Activated CD8-positive, alpha-beta T cell treated with anti-CD3 and anti-CD28 coated beads for 36 hours (primary cell): ENCODE measurements around the gene NXPE4. TPM values are rescaled to one million over a fixed set of nuclear protein-coding genes. Genes with fewer than 3 reads are reported as not detected.

ENCODE experiments used
- ATAC-seq: fragments of 200-7000 bp; cut with Tn5 transposase; one replicate; pipeline ENCODE4 v1.10.0; 2021; ENCODE audit warnings: mild to moderate bottlenecking, moderate library complexity
- CTCF ChIA-PET: fragments of 350-600 bp; sonication (Branson Sonifier 250); formaldehyde crosslinking; loops from one replicate; lab custom pipeline; 2021; ENCODE audit warnings: antibody characterized with exemption; lab: Charles Lee
- POLR2A ChIA-PET: fragments of 350-600 bp; sonication (Branson Sonifier 250); formaldehyde crosslinking; loops from one replicate; lab custom pipeline; 2021; ENCODE audit warnings: antibody characterized with exemption; lab: Charles Lee
- DNase-seq: peaks from one replicate; pipeline ENCODE4 v3.0.0-alpha.2; 2020
- H3K27ac Mint-ChIP-seq: one replicate; pipeline ENCODE4 v1.8.0; 2021; ENCODE audit warnings: mild to moderate bottlenecking, mixed read lengths
- H3K27me3 Mint-ChIP-seq: one replicate; pipeline ENCODE4 v1.8.0; 2021; ENCODE audit warnings: mixed read lengths
- H3K36me3 Mint-ChIP-seq: one replicate; pipeline ENCODE4 v1.8.0; 2021; ENCODE audit warnings: low read depth, mixed read lengths
- H3K4me1 Mint-ChIP-seq: one replicate; pipeline ENCODE4 v1.8.0; 2021; ENCODE audit warnings: low read depth, mixed read lengths
- H3K4me3 Mint-ChIP-seq: one replicate; pipeline ENCODE4 v1.8.0; 2021; ENCODE audit warnings: mild to moderate bottlenecking, moderate library complexity, mixed read lengths
- H3K9me3 Mint-ChIP-seq: one replicate; pipeline ENCODE4 v1.8.0; 2021; ENCODE audit warnings: mixed read lengths
- intact Hi-C: fragments of 100-400 bp; cut with micrococcal nuclease; formaldehyde crosslinking; loops from one replicate; pipeline ENCODE4 v1.10.0; 2022
- total RNA-seq, 2 experiments: library from RNA; stranded (reverse); gene quantifications; one replicate each; pipeline ENCODE4 v1.2.3, GENCODE V29; 2021
- TF ChIP-seq, protein P1 (sequence below): fragments of 200-600 bp; IDR thresholded peaks from one replicate; pipeline ENCODE4 v1.8.0; 2022; ENCODE audit warnings: antibody characterized with exemption, mild to moderate bottlenecking

The NXPE4 gene
- total RNA-seq, 2 experiments from 2014 or later = not detected

DNA sequence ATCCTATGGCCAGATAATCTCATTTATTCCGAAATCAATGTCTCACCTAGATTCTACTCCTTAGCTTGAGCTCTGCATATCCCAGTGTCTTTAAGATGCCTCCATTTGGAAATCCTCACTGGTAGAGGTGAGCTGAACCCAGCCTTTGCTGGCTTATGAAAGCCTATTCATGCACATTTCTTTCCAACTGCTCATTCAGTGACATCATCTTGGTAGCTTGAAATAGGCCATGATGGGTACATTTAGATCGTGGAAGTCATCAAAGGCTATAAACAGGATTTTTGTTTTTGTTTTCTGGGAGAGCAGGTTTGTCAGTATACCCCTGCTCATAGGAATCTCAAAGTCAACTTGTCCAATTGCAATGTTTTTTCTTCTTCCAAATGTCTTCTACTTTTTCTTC lies 41.9 kb downstream of the NXPE4 start:
- CTCF ChIA-PET = no interaction called here

DNA sequence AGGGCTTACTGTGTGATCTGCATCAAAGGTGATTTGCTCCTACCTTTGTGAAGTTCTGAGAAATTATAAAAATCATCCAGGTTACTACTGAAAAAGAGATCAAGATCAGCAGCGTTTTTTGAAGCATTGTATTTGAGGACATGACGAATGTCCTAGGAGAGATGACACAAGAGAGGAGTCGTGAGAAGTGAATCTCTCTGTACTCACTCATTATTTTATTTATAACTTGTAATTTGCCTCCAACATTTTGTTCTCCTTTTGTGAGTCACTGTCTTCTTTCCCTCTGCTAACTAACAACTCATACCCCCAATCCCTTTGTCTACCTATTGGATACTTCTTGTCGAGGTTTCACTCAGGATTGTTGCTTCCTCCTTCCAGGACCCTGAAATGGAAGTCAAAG lies 44.5 kb downstream of the NXPE4 start:
- Mint-ChIP-seq H3K4me3 (no peak overlapping the region), H3K4me1 (no peaks in the 10 kb centered on the region), H3K9me3 (no peaks in the 10 kb centered on the region), H3K27ac (no peak overlapping the region), H3K27me3 (no peaks in the 10 kb centered on the region), H3K36me3 (no peaks in the 10 kb centered on the region)
- ATAC-seq (no peak), DNase-seq (no peak)
- TF ChIP-seq, protein P1, sequence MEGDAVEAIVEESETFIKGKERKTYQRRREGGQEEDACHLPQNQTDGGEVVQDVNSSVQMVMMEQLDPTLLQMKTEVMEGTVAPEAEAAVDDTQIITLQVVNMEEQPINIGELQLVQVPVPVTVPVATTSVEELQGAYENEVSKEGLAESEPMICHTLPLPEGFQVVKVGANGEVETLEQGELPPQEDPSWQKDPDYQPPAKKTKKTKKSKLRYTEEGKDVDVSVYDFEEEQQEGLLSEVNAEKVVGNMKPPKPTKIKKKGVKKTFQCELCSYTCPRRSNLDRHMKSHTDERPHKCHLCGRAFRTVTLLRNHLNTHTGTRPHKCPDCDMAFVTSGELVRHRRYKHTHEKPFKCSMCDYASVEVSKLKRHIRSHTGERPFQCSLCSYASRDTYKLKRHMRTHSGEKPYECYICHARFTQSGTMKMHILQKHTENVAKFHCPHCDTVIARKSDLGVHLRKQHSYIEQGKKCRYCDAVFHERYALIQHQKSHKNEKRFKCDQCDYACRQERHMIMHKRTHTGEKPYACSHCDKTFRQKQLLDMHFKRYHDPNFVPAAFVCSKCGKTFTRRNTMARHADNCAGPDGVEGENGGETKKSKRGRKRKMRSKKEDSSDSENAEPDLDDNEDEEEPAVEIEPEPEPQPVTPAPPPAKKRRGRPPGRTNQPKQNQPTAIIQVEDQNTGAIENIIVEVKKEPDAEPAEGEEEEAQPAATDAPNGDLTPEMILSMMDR = no peak
- intact Hi-C loops = no loop called here
- ChIA-PET POLR2A (no interaction called here), CTCF (no interaction called here)

More for the DNA sequence above, 41.9 kb downstream of the NXPE4 start:
- H3K27ac Mint-ChIP-seq = no peak overlapping the region
- TF ChIP-seq, protein P1 = no peak
- no peak overlapping the region for H3K4me3 Mint-ChIP-seq
- no peak for DNase-seq
- no peaks in the 10 kb centered on the region for H3K9me3 Mint-ChIP-seq
- H3K4me1 Mint-ChIP-seq = no peaks in the 10 kb centered on the region
- H3K27me3 Mint-ChIP-seq = no peaks in the 10 kb centered on the region
- POLR2A ChIA-PET = no interaction called here
- no peaks in the 10 kb centered on the region for H3K36me3 Mint-ChIP-seq
- intact Hi-C loops = no loop called here
- no peak for ATAC-seq

DNA sequence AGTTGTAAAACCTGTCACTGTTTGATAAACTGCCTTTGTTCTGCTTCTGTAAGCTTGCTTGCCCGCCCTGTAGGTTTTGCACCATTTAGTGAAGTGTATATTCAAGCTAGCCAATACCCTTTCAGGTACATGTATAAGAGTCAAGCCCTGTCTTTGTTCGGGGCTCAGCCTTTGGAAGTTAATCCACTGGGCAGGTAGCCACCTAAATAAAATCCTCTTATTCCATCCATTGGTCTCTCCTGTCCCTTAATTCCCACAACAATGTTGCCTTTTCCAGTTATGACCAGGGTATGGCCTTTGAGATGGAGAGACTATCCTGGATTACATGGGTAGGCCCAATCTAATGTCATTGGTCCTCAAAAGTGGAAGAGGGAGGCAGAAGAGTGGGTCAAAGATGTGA lies 69.9 kb downstream of the NXPE4 start:
- Mint-ChIP-seq H3K27me3 (peaks cover 6% of the 10 kb centered on the region), H3K4me1 (no peaks in the 10 kb centered on the region), H3K9me3 (peaks cover 12% of the 10 kb centered on the region), H3K27ac (no peak overlapping the region), H3K36me3 (no peaks in the 10 kb centered on the region), H3K4me3 (no peak overlapping the region)
- POLR2A ChIA-PET = no interaction called here
- no peak for DNase-seq
- intact Hi-C loops = no loop called here
- CTCF ChIA-PET = no interaction called here
- TF ChIP-seq, protein P1 = no peak
- ATAC-seq = no peak

DNA sequence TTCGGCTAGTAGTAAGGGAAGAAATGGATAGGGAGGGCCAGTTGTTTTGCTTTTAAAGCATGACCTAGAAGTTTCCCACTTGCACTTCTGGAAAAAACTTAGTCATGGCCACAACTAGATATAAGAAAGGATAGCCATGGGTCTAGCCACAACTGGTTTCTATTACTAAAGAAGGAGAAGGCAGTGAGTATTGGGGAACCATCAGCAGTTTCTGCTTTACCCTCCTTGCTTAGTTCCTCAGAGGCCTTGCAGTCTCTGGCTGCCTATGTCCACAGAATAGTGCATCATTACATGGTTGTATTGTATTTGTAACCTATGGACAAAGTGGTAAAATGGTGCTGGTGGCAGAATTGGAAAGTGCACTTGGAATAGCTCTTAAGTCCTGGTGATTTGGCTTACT lies 71.5 kb downstream of the NXPE4 start:
- CTCF ChIA-PET = no interaction called here
- H3K9me3 Mint-ChIP-seq = peaks cover 12% of the 10 kb centered on the region
- peaks cover 6% of the 10 kb centered on the region for H3K27me3 Mint-ChIP-seq
- no peak overlapping the region for H3K4me3 Mint-ChIP-seq
- intact Hi-C loops = no loop called here
- no peaks in the 10 kb centered on the region for H3K4me1 Mint-ChIP-seq
- no peaks in the 10 kb centered on the region for H3K36me3 Mint-ChIP-seq
- POLR2A ChIA-PET = no interaction called here
- DNase-seq = no peak
- H3K27ac Mint-ChIP-seq = no peak overlapping the region
- TF ChIP-seq, protein P1 = no peak
- ATAC-seq = no peak

DNA sequence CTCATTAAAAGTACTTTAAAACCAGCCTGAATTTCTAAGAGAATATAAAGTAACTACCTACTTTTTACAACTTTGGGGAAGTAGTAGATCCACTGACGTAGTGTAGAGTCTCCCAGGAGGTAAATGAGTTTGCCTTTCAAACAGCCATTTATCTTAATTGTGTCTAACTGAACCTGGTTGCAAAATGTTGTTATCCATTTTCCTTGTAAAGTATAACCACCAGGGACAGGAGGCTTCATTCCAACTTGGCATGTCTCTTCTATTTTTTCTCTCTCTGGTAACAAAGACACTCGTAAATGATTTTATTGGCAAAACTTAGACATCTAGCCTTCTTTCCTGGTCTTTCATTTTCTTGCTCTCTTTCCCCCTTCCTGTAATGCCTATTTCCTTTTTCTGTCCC lies 72.8 kb downstream of the NXPE4 start:
- DNase-seq (no peak), ATAC-seq (no peak)
- CTCF ChIA-PET = no interaction called here
- Mint-ChIP-seq H3K9me3 (peaks cover 12% of the 10 kb centered on the region), H3K27ac (no peak overlapping the region), H3K4me3 (no peak overlapping the region), H3K27me3 (peaks cover 4% of the 10 kb centered on the region), H3K36me3 (no peaks in the 10 kb centered on the region), H3K4me1 (no peaks in the 10 kb centered on the region)
- intact Hi-C loops = no loop called here
- TF ChIP-seq, protein P1 = no peak
- POLR2A ChIA-PET = no interaction called here

Other genes with a start within 250 kb of the NXPE4 start
- gene C11orf71, start 195.3 kb downstream of the NXPE4 start, total RNA-seq = 1 to 10 TPM; 6.4 to 6.6 TPM
- 10 to 100 TPM; 51.4 to 52.6 TPM for gene RBM7, start 195.1 kb downstream of the NXPE4 start, total RNA-seq
- gene REXO2, start 156.3 kb downstream of the NXPE4 start, total RNA-seq = 10 to 100 TPM; 61.7 to 64.8 TPM
- not detected for gene NXPE1, start 35.9 kb downstream of the NXPE4 start, total RNA-seq
- not detected for gene NXPE2, start 82.7 kb upstream of the NXPE4 start, total RNA-seq